ENCODE results near the gene FLYWCH2.

- TF ChIP-seq, protein P1, sequence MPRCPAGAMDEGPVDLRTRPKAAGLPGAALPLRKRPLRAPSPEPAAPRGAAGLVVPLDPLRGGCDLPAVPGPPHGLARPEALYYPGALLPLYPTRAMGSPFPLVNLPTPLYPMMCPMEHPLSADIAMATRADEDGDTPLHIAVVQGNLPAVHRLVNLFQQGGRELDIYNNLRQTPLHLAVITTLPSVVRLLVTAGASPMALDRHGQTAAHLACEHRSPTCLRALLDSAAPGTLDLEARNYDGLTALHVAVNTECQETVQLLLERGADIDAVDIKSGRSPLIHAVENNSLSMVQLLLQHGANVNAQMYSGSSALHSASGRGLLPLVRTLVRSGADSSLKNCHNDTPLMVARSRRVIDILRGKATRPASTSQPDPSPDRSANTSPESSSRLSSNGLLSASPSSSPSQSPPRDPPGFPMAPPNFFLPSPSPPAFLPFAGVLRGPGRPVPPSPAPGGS (IDR thresholded peaks at IDR 0.05), result no peak
- TF ChIP-seq CTCF (IDR thresholded peaks at IDR 0.05) (no peak), CEBPB (IDR thresholded peaks at IDR 0.05) (no peak), NR3C1 (IDR thresholded peaks at IDR 0.05) (no peak), CBX8 (IDR thresholded peaks at IDR 0.05) (no peak), POLR2A (IDR thresholded peaks at IDR 0.05; ENCODE audit: low read length) (no peak), MAFK (IDR thresholded peaks at IDR 0.05; ENCODE audit: partially characterized antibody) (no peak)
- TF ChIP-seq, protein P2, sequence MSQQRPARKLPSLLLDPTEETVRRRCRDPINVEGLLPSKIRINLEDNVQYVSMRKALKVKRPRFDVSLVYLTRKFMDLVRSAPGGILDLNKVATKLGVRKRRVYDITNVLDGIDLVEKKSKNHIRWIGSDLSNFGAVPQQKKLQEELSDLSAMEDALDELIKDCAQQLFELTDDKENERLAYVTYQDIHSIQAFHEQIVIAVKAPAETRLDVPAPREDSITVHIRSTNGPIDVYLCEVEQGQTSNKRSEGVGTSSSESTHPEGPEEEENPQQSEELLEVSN (IDR thresholded peaks at IDR 0.05; ENCODE audit: borderline replicate concordance, low read depth), result no peak
Observed at GRCh38 chr16:2898831-2899563, 16.0 kb downstream of the FLYWCH2 start.

Measured in A549 (cell line).